Stimulated activated naive B cell treated with anti-CD40 and anti-IgM and Interleukin-4, amounts not matched to agents 10 μg/mL and 1 μg/mL and 100 μg/mL, for 72 hours (primary cell): ENCODE measurements around the gene TRIP10.
"Not testable (repeated sequence)": the region's sequence is repeated elsewhere in the genome, so short reads cannot be mapped to it uniquely, and the experiment has no call there.

ENCODE experiments used
- ATAC-seq, 2 donors: fragments of 150-1000 bp; cut with Tn5 transposase; replicated peaks; 2 replicates each; pipeline ENCODE4 v1.10.0; 2021; ENCODE audit warnings: moderate library complexity in 1 of 2
- DNase-seq: peaks from one replicate; pipeline ENCODE4 v3.0.0; 2021
- H3K27ac Mint-ChIP-seq: one replicate; pipeline ENCODE4 v1.8.0; 2022; ENCODE audit warnings: mild to moderate bottlenecking, mixed read lengths
- H3K27me3 Mint-ChIP-seq, 2 donors: one replicate each; pipeline ENCODE4 v1.8.0; 2022; ENCODE audit warnings: mixed read lengths in 2 of 2
- H3K36me3 Mint-ChIP-seq, 2 donors: one replicate each; pipeline ENCODE4 v1.8.0; 2022; ENCODE audit warnings: mixed read lengths in 2 of 2, mild to moderate bottlenecking in 1 of 2
- H3K4me1 Mint-ChIP-seq, 2 donors: one replicate each; pipeline ENCODE4 v1.8.0; 2022; ENCODE audit warnings: mixed read lengths in 2 of 2, mild to moderate bottlenecking in 1 of 2
- H3K4me3 Mint-ChIP-seq, 2 donors: one replicate each; pipeline ENCODE4 v1.8.0; 2022; ENCODE audit warnings: mild to moderate bottlenecking in 2 of 2, mixed read lengths in 2 of 2, moderate library complexity in 1 of 2
- H3K9me3 Mint-ChIP-seq, 2 donors: one replicate each; pipeline ENCODE4 v1.8.0; 2022; ENCODE audit warnings: mixed read lengths in 2 of 2, mild to moderate bottlenecking in 1 of 2

TRIP10 gene

GRCh38 chr19:6753178-6754031, 13.9 kb downstream of the TRIP10 start:
- Mint-ChIP-seq H3K36me3 (peaks cover 30 to 57% of the 10 kb centered on the region in 2 donors), H3K27me3 (no peaks in the 10 kb centered on the region), H3K27ac (peak overlapping the region; percentile 96), H3K4me1 (peaks cover 25 to 36% of the 10 kb centered on the region in 2 donors), H3K4me3 (peak overlapping the region; percentile 88 to 92), H3K9me3 (no peaks in the 10 kb centered on the region)
- DNase-seq: peak; percentile 85
- ATAC-seq: peak; percentile 90 to 92

GRCh38 chr19:6754136-6754535, 14.7 kb downstream of the TRIP10 start:
- Mint-ChIP-seq H3K4me3 (peak overlapping the region; percentile 88 to 92), H3K27ac (no peak overlapping the region), H3K36me3 (peaks cover 34 to 58% of the 10 kb centered on the region in 2 donors), H3K27me3 (no peaks in the 10 kb centered on the region), H3K4me1 (peaks cover 28 to 38% of the 10 kb centered on the region in 2 donors), H3K9me3 (no peaks in the 10 kb centered on the region)
- no peak for DNase-seq
- no peak for ATAC-seq

- no peaks in the 10 kb centered on the region for H3K27me3 Mint-ChIP-seq
- DNase-seq (no peak), ATAC-seq (no peak)
Observed at GRCh38 chr19:6754653-6755463, 15.4 kb downstream of the TRIP10 start.

GRCh38 chr19:6760606-6761005, 21.1 kb downstream of the TRIP10 start:
- no peak overlapping the region for H3K4me3 Mint-ChIP-seq
- H3K36me3 Mint-ChIP-seq: peaks cover 6 to 23% of the 10 kb centered on the region in 2 donors
- no peaks in the 10 kb centered on the region for H3K27me3 Mint-ChIP-seq
- no peak for ATAC-seq
- no peak overlapping the region for H3K27ac Mint-ChIP-seq
- H3K4me1 Mint-ChIP-seq: peaks cover 11 to 14% of the 10 kb centered on the region in 2 donors
- no peaks in the 10 kb centered on the region for H3K9me3 Mint-ChIP-seq
- DNase-seq: no peak

More at GRCh38 chr19:6754653-6755463, 15.4 kb downstream of the TRIP10 start:
- Mint-ChIP-seq H3K36me3 (peaks cover 27 to 51% of the 10 kb centered on the region in 2 donors), H3K4me3 (no peak overlapping the region), H3K4me1 (peaks cover 28 to 38% of the 10 kb centered on the region in 2 donors), H3K27ac (no peak overlapping the region), H3K9me3 (no peaks in the 10 kb centered on the region)

GRCh38 chr19:6761053-6761676, 21.7 kb downstream of the TRIP10 start:
- Mint-ChIP-seq H3K4me3 (no peak overlapping the region), H3K9me3 (no peaks in the 10 kb centered on the region), H3K27ac (no peak overlapping the region), H3K27me3 (no peaks in the 10 kb centered on the region), H3K36me3 (peaks cover 6 to 23% of the 10 kb centered on the region in 2 donors), H3K4me1 (peaks cover 12 to 18% of the 10 kb centered on the region in 2 donors)
- DNase-seq (no peak), ATAC-seq (peak; percentile 39 to 56)

GRCh38 chr19:6762253-6762797, 22.8 kb downstream of the TRIP10 start:
- not testable (repeated sequence) for ATAC-seq, H3K27me3 Mint-ChIP-seq, H3K4me3 Mint-ChIP-seq, H3K27ac Mint-ChIP-seq, DNase-seq, H3K9me3 Mint-ChIP-seq
- peaks cover 17 to 24% of the 10 kb centered on the region in 2 donors for H3K4me1 Mint-ChIP-seq
- H3K36me3 Mint-ChIP-seq: peaks cover 6 to 22% of the 10 kb centered on the region in 2 donors

- Mint-ChIP-seq H3K36me3 (peaks cover 0 to 5% of the 10 kb centered on the region in 2 donors), H3K4me3 (peak overlapping the region; percentile 80 to 85), H3K9me3 (no peaks in the 10 kb centered on the region), H3K27me3 (no peaks in the 10 kb centered on the region), H3K27ac (peak overlapping the region; percentile 21), H3K4me1 (peaks cover 17 to 21% of the 10 kb centered on the region in 2 donors)
- ATAC-seq (no peak), DNase-seq (no peak)
Observed at GRCh38 chr19:6765738-6766356, 26.4 kb downstream of the TRIP10 start.

GRCh38 chr19:6766357-6767080, 27.0 kb downstream of the TRIP10 start:
- H3K36me3 Mint-ChIP-seq: peaks cover 0 to under 1% of the 10 kb centered on the region in 2 donors
- H3K4me3 Mint-ChIP-seq: peak overlapping the region; percentile 80 to 85
- H3K27me3 Mint-ChIP-seq: no peaks in the 10 kb centered on the region
- ATAC-seq (no peak), DNase-seq (no peak)
- peaks cover 0 to 1% of the 10 kb centered on the region in 2 donors for H3K9me3 Mint-ChIP-seq
- peaks cover 17 to 23% of the 10 kb centered on the region in 2 donors for H3K4me1 Mint-ChIP-seq
- peak overlapping the region; percentile 87 for H3K27ac Mint-ChIP-seq

GRCh38 chr19:6767081-6767356, 27.5 kb downstream of the TRIP10 start:
- H3K27ac Mint-ChIP-seq: peak overlapping the region; percentile 87
- H3K27me3 Mint-ChIP-seq: no peaks in the 10 kb centered on the region
- H3K4me1 Mint-ChIP-seq: peaks cover 20 to 28% of the 10 kb centered on the region in 2 donors
- H3K4me3 Mint-ChIP-seq: peak overlapping the region; percentile 80 to 85
- ATAC-seq: peak; percentile 43 to 46
- no peak for DNase-seq
- H3K9me3 Mint-ChIP-seq: peaks cover 0 to 6% of the 10 kb centered on the region in 2 donors
- H3K36me3 Mint-ChIP-seq: no peaks in the 10 kb centered on the region

GRCh38 chr19:6767357-6768235, 28.1 kb downstream of the TRIP10 start, which contains the start of gene SH2D3A:
TSS of gene SH2D3A (minus strand) at chr19:6767435. CDS start at chr19:6763748, 3,687 bp downstream.
- H3K36me3 Mint-ChIP-seq: no peaks in the 10 kb centered on the region
- H3K27ac Mint-ChIP-seq: peak within 1 kb of the TSS; percentile 87
- H3K9me3 Mint-ChIP-seq: peaks cover 0 to 6% of the 10 kb centered on the region in 2 donors
- H3K4me3 Mint-ChIP-seq: peak within 1 kb of the TSS; percentile 80 to 85
- DNase-seq (peak; percentile 90), ATAC-seq (peak; percentile 66 to 72)
- peaks cover 24 to 33% of the 10 kb centered on the region in 2 donors for H3K4me1 Mint-ChIP-seq
- no peaks in the 10 kb centered on the region for H3K27me3 Mint-ChIP-seq

GRCh38 chr19:6768236-6768785, 28.8 kb downstream of the TRIP10 start:
- Mint-ChIP-seq H3K27ac (peak overlapping the region; percentile 87), H3K9me3 (peaks cover 0 to 6% of the 10 kb centered on the region in 2 donors)

GRCh38 chr19:6769006-6769619, 29.6 kb downstream of the TRIP10 start:
- Mint-ChIP-seq H3K4me1 (peaks cover 30 to 42% of the 10 kb centered on the region in 2 donors), H3K27ac (no peak overlapping the region), H3K4me3 (no peak overlapping the region), H3K27me3 (no peaks in the 10 kb centered on the region), H3K36me3 (peaks cover 2 to 6% of the 10 kb centered on the region in 2 donors), H3K9me3 (peaks cover 0 to 6% of the 10 kb centered on the region in 2 donors)
- ATAC-seq (no peak), DNase-seq (no peak)

More at GRCh38 chr19:6768236-6768785, 28.8 kb downstream of the TRIP10 start:
- DNase-seq (no peak), ATAC-seq (no peak)
- Mint-ChIP-seq H3K4me3 (peak overlapping the region; percentile 80 to 85), H3K36me3 (peaks cover 0 to under 1% of the 10 kb centered on the region in 2 donors), H3K27me3 (no peaks in the 10 kb centered on the region), H3K4me1 (peaks cover 25 to 34% of the 10 kb centered on the region in 2 donors)
